NCI-H774 (cell line): Measurements from ENCODE around the gene TNPO1.
"Not testable (repeated sequence)": the region's sequence is repeated elsewhere in the genome, so short reads cannot be mapped to it uniquely, and the experiment has no call there.

Experiments used
- DNase-seq: peaks from one replicate; lab custom pipeline; 2025; lab: John Stamatoyannopoulos, UW

Gene TNPO1

GRCh38 chr5:72816284-72817075 is at the start of gene TNPO1:
Gene TNPO1, plus strand, starts transcription at chr5:72816661. Its CDS starts 77 bp downstream, at chr5:72816738.
- DNase-seq: peak; percentile 88

- DNase-seq: peak; percentile 31
These were observed 49.0 kb upstream of the TNPO1 start for GRCh38 chr5:72767289-72768010.

- DNase-seq: no peak
These were observed 46.2 kb upstream of the TNPO1 start for GRCh38 chr5:72770266-72770665.

- DNase-seq: no peak
These were observed 39.8 kb upstream of the TNPO1 start for GRCh38 chr5:72776684-72777083.

GRCh38 chr5:72779520-72779919 is 36.9 kb upstream of the TNPO1 start:
- DNase-seq: no peak

GRCh38 chr5:72783354-72783753 is 33.1 kb upstream of the TNPO1 start:
- DNase-seq: no peak

- no peak for DNase-seq
These were observed 32.3 kb upstream of the TNPO1 start for GRCh38 chr5:72784129-72784528.

- DNase-seq: no peak
These were observed 30.7 kb upstream of the TNPO1 start for GRCh38 chr5:72785801-72786200.

GRCh38 chr5:72786676-72787075 is 29.8 kb upstream of the TNPO1 start:
- DNase-seq: no peak

DNA sequence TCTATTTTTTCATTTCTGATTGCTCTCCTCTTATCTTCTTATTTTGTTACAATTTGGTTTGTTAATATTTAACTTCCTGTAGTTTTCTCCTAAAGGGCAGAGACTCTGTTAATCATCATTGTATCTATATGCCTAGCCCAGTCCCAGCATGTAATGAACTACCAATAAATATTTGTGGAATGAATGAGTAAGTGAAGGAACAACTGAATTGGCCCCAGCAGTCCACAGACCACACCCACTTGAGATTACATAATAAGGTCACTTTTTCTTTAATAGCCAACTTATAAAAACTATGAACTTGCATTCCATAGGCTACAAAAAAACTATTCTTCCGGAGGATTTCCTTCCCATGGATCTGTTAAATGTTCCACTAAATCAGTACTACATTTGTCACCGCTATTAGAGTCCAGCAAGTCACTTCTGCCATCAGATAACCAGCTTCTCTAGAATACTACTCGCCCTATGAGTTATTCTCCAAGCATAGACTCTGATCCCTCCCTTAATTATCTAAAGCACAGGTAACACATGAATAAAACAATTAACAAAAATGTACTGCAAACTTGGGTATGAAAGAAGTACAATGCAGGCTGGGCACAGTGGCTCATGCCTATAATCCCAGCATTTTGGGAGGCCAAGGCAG is 27.5 kb upstream of the TNPO1 start:
- no peak for DNase-seq

GRCh38 chr5:72790186-72790585 is 26.3 kb upstream of the TNPO1 start:
- no peak for DNase-seq

GRCh38 chr5:72792662-72793061 is 23.8 kb upstream of the TNPO1 start:
- DNase-seq: not testable (repeated sequence)

DNA sequence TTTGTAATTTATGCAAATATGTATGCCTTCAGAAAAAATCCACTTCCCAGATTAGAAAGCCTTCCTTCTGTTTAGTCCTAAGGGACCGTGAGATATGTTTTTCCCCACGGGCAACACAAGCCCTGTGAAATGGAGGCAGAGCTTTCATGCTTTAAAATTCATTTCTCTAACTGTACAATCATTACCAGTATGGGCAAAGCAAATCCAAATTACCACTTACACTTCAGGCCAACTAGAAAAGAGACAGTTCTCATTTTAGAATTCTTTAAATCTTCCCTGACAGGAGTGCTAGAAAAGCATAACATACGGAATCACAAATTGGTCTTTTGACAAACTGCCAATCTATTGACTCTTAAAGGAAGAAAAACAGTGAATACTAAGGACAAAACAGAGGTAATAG is 20.5 kb upstream of the TNPO1 start:
- DNase-seq: no peak

- no peak for DNase-seq
These were observed 16.7 kb upstream of the TNPO1 start for GRCh38 chr5:72799721-72800120.

DNA sequence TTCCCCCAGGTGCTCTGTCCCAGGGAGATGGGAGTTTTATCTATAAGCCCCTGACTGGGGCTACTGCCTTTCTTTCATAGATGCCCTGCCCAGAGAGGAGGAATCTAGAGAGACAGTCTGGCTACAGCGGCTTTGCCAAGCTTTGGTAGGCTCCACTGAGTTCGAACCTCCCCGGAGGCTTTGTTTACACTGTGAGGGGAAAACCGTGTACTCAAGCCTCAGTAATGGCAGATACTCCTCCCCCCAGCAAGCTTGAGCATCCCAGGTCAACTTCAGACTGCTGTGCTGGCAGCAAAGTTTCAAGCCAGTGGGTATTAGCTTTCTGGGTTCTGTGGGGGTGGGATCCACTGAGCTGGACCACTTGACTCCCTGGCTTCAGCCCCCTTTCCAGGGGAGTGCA is 7.8 kb upstream of the TNPO1 start:
- not testable (repeated sequence) for DNase-seq

DNA sequence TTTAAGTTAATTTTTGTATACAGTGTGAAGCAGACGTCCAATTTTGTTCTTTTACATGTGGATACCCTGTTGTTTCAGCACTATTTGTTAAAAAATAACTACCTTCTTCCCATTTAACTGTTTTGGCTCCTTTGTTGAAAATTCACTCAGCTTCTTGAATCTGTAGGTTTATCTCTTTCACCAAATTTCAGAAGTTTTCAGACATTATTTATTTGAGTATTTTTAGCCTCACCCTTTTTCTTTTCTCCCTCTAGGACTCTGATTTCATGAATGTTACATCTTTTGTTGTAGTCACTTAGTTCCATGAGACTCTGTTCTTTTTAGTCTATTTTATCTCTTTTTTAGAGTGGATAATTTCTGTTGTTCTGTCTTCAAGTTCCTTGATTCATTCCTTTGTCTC is 4.6 kb upstream of the TNPO1 start:
- no peak for DNase-seq

GRCh38 chr5:72812488-72812887 is 4.0 kb upstream of the TNPO1 start:
- no peak for DNase-seq

- DNase-seq: no peak
These were observed 2.4 kb upstream of the TNPO1 start for GRCh38 chr5:72814104-72814503.

DNA sequence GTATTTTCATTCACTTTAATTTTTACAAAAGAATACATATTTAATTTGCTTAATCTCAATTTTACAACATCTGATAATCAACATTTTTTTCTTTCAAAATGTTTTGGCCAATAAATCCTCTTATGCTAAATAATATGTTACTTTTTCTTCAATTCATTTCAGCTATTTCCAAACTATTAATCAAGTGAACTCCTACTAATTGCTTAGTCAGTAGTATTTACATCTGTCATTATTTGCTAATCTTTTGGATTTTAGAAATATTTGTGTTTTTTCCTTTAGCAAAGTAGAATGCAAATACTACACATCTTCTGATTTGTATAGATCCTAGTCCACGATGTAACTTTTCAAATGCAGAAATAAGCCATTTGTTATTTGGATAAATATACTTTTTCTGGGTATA is 1.6 kb upstream of the TNPO1 start:
- no peak for DNase-seq

- DNase-seq: no peak
These were observed 729 bp upstream of the TNPO1 start for GRCh38 chr5:72815580-72816283.

DNA sequence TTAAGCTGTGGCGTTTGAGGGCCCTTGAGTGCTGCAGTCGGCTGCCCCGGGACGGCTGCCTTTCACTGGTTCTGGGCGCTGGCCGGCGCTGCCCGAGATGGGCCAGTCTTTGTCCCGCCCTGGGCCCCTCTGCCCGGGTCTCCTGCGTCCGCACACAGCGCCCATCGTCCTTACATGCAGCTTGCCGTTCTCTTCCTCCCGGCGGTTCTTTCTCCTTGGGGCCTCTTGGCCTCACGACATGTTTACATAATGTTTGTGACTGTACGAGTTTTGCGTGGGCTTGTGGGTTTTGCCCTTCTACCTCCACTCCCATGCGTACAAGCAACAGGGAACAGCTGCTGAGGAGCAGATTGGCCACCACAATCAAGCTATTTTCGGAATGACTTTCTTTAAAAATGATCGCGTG is 618 bp downstream of the TNPO1 start:
- no peak for DNase-seq

DNA sequence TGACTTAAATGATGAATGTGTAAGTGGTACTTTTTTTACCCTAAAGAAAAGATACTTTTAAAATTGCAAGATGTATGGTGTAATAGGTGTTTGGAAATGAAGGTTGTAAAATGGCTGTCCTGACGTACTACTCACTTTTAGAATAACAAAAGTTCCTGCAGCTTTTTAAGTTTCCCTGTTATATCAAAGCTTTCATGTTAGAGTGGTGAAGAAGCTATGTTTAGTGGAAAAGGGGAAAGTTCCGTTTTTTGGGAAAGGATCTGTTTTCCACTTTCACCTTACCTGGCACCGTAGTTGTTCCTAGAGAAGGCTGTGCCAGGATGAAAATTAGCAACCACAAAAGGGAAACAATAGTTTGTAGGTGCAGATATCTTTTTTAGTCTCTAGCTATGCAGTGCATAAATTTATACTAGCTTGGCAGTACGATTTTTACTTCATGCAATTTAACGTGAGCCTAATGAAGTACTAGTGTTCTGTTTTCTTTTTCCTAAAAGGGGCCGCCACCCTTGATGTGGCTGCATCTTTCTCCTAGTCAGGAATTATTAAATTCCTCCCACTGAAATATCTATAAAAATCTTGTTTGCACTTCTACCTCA is 1.3 kb downstream of the TNPO1 start:
- no peak for DNase-seq
